PFSK-1 (cell line): ENCODE measurements around the gene MYO9A.

Experiments used
- FOXP2 ChIP-seq: optimal IDR thresholded peaks from 2 replicates; pipeline ENCODE3; 2011; ENCODE audit warnings: borderline replicate concordance, control low read depth, inconsistent platforms; ENCODE audit not compliant: insufficient read depth; ENCODE audit errors: extremely low read length, extremely low read depth
- POLR2AphosphoS5 ChIP-seq: IDR thresholded peaks from 2 replicates; pipeline ENCODE4 v1.6.1; 2012; ENCODE audit warnings: low read depth, mild to moderate bottlenecking, control low read depth, low read length, moderate library complexity
- SIN3A ChIP-seq: IDR thresholded peaks from 2 replicates; pipeline ENCODE4 v1.6.1; 2012; ENCODE audit warnings: mild to moderate bottlenecking, low read length, moderate library complexity, borderline replicate concordance; ENCODE audit not compliant: insufficient read depth
- TAF1 ChIP-seq: IDR thresholded peaks from 2 replicates; pipeline ENCODE4 v1.6.1; 2012; ENCODE audit warnings: low read length, control low read depth, borderline replicate concordance; ENCODE audit not compliant: insufficient read depth
- TF ChIP-seq, protein P1 (sequence below), 2 experiments: IDR thresholded peaks; 2 replicates each; pipeline versions ENCODE4 v1.6.1 to v1.8.0; 2011 to 2012; ENCODE audit warnings: low read depth in 2 of 2, low read length in 2 of 2, control low read depth in 1 of 2, inconsistent platforms in 1 of 2, mild to moderate bottlenecking in 1 of 2, moderate library complexity in 1 of 2; ENCODE audit not compliant: insufficient read depth in 1 of 2

The MYO9A gene

DNA sequence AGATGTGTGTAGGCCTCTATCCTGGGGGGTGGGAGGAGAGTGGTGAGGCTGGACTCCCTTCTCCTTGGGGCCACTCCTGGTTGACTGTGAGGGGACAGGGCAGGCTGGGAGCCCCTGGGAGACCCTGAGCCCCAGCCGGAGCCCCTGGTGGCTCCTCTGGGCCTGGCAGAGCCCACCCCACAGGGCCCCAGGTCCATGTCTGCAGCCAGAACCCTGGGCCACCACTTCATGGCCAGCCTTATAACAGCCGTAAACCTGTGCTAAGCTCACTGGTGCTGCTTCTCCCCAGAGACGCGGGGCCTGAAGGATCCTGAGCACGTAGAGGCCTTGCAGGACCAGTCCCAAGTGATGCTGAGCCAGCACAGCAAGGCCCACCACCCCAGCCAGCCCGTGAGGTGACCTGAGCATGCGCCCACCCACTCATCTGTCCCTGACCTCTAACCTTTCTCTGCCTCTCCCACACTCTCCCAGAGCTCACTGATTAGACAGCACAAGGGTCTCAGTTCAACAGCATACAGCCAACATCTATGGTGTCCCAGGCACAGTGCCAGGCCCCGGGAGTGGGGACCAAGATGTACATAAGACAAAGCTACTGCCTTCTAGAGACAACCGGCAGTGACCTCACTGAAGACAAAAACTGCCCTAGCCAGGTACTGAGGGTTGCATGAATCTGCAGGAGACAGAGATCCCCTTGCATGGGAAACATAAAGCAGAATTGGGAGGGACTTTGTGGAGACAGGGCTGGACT is 304.1 kb downstream of the MYO9A start:
- TF ChIP-seq SIN3A (no peak), TAF1 (no peak), FOXP2 (no peak)

DNA sequence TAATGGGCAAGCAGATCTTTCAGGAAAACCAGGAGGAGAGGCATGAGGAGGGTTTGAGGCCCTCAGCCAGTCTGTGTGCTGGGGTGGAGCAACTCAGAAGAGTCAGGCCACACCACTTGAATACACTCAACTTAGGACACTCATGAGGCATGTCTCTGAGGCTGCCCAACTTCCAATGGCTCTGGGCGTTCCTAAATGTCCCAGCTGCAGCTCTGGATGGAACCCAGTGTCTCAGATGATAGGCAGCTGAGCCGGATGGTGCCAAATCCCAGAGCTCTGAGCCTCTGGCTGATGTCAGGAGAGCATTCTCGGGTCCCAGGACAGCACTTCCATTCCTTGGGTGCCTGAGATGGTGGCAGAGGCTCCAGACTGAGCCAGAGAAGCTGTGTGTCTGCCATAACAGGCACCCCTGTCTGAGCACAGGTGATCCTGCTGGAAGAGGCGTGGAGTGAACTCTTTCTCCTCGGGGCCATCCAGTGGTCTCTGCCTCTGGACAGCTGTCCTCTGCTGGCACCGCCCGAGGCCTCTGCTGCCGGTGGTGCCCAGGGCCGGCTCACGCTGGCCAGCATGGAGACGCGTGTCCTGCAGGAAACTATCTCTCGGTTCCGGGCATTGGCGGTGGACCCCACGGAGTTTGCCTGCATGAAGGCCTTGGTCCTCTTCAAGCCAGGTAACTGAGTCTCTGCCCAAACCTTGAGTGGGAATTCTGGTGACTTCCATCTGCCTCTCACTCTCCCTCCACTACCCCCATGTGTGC is 304.8 kb downstream of the MYO9A start:
- no peak for TF ChIP-seq FOXP2
- TF ChIP-seq, protein P1, sequence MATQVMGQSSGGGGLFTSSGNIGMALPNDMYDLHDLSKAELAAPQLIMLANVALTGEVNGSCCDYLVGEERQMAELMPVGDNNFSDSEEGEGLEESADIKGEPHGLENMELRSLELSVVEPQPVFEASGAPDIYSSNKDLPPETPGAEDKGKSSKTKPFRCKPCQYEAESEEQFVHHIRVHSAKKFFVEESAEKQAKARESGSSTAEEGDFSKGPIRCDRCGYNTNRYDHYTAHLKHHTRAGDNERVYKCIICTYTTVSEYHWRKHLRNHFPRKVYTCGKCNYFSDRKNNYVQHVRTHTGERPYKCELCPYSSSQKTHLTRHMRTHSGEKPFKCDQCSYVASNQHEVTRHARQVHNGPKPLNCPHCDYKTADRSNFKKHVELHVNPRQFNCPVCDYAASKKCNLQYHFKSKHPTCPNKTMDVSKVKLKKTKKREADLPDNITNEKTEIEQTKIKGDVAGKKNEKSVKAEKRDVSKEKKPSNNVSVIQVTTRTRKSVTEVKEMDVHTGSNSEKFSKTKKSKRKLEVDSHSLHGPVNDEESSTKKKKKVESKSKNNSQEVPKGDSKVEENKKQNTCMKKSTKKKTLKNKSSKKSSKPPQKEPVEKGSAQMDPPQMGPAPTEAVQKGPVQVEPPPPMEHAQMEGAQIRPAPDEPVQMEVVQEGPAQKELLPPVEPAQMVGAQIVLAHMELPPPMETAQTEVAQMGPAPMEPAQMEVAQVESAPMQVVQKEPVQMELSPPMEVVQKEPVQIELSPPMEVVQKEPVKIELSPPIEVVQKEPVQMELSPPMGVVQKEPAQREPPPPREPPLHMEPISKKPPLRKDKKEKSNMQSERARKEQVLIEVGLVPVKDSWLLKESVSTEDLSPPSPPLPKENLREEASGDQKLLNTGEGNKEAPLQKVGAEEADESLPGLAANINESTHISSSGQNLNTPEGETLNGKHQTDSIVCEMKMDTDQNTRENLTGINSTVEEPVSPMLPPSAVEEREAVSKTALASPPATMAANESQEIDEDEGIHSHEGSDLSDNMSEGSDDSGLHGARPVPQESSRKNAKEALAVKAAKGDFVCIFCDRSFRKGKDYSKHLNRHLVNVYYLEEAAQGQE (IDR thresholded peaks at IDR 0.05; ENCODE audit: insufficient read depth in 1 of 2, low read depth in 2 of 2, low read length in 2 of 2), result no peak
- TF ChIP-seq POLR2AphosphoS5, result no peak
- no peak for TF ChIP-seq SIN3A

DNA sequence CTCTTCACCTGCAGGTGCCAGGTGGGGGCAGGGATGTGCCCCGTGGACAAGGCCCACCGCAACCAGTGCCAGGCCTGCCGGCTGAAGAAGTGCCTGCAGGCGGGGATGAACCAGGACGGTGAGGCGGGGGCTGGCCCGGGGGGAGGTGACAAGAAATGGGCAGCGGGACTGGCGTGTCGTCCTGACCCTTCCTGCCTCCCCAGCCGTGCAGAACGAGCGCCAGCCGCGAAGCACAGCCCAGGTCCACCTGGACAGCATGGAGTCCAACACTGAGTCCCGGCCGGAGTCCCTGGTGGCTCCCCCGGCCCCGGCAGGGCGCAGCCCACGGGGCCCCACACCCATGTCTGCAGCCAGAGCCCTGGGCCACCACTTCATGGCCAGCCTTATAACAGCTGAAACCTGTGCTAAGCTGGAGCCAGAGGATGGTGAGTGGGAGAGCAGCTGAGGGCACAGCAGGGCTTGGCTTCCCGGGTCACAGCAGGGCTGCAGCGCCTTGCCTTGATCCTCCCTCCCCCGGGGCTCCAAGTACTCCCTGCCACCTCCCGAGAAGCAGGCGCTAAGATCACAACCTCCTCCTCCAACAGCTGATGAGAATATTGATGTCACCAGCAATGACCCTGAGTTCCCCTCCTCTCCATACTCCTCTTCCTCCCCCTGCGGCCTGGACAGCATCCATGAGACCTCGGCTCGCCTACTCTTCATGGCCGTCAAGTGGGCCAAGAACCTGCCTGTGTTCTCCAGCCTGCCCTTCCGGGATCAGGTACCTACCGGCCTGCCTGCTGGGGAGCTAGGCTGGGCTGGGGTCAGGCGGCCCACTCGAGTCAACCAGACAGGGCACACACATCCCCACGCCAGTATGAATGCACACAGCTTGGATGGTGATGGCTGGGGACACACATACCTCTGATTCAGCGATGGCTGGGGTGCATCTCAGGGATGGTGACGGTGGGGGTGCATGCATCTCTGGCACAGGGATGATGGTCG is 305.9 kb downstream of the MYO9A start:
- TF ChIP-seq, protein P1 (IDR thresholded peaks at IDR 0.05; ENCODE audit: insufficient read depth in 1 of 2, low read depth in 2 of 2, low read length in 2 of 2), result no peak
- TF ChIP-seq FOXP2, result no peak
- no peak for TF ChIP-seq TAF1
- TF ChIP-seq POLR2AphosphoS5, result no peak
- TF ChIP-seq SIN3A, result no peak

DNA sequence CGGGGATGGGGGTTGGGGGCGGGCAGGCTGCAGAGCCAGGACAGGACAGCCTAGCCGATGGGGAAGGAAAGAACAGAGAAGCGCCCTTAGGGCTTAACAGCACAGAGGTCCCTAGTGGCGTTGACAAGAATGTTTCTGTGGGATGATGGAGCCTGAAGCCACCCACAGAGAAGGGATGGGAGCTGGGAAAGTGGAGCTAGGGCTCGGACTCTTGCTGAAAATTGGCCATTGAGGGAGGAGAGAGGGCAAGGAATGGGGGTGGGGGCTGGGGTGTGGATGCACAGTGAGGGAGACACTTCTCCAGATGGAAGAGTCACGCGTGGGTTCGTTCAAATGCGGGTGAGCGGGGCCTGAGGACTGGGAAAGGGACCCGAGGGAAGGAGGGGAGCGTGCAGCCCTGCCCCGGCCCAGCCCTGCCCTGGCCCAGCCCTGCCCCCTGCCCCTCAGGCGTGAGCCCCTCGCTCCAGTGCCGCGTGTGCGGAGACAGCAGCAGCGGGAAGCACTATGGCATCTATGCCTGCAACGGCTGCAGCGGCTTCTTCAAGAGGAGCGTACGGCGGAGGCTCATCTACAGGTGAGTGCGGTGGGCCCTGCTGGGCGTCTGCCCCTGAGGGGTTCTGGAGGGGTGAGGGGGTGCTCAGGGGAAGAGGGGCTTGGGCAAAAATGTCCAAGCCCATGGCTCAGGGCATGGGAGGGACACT is 306.8 kb downstream of the MYO9A start:
- TF ChIP-seq POLR2AphosphoS5 (no peak), TAF1 (no peak), SIN3A (no peak), FOXP2 (no peak)
- TF ChIP-seq, protein P1 (IDR thresholded peaks at IDR 0.05; ENCODE audit: insufficient read depth in 1 of 2, low read depth in 2 of 2, low read length in 2 of 2), result no peak
